ENCODE measurements around the gene SDK1. TPM values are rescaled to one million over a fixed set of nuclear protein-coding genes. Genes with fewer than 3 reads are reported as not detected.
"Not testable (repeated sequence)": the region's sequence is repeated elsewhere in the genome, so short reads cannot be mapped to it uniquely, and the experiment has no call there.

Gene SDK1
- total and polyA plus RNA-seq, 11 donors: 2.2 to 5.8 (median 3.4) TPM

DNA sequence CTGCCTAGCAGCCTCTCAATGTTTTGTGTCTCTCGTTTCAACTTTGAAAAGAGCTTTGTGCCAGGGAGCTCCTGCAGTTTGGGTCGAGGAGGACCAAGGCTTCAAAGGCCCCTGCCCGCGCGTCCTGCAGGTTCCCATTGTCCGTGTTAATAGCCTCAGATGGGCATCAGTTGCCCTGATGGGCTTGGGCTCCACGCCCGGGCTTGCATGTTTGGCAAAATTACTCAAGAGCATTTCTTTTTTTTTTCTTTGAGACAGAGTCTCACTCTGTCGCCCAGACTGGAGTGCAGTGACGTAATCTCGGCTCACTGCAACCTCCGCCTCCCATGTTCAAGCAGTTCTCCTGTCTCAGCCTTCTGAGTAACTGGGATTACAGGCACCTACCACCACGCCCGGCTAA lies 636.6 kb downstream of the SDK1 start:
- H3K4me3 ChIP-seq: no peak overlapping the region
- WGBS, 4 donors: 94 to 95% (median 95%) methylated on average over 14 of the region's 14 CpGs
- intact Hi-C loops (cut with DNase I): no loop called here
- H3K4me1 ChIP-seq: no peaks in the 10 kb centered on the region
- H3K36me3 ChIP-seq: no peaks in the 10 kb centered on the region
- H3K27ac ChIP-seq: no peak overlapping the region
- no peaks in the 10 kb centered on the region for H3K27me3 ChIP-seq
- no peak for ATAC-seq
- no peak for TF ChIP-seq POLR2A (IDR thresholded peaks at IDR 0.05)
- no peak for TF ChIP-seq CTCF (IDR thresholded peaks at IDR 0.05)
- no peak for DNase-seq
- H3K9me3 ChIP-seq: peaks cover 0 to 11% (median 0%) of the 10 kb centered on the region in 12 donors

- DNase-seq, H3K27me3 ChIP-seq, H3K36me3 ChIP-seq, ATAC-seq, H3K4me1 ChIP-seq, H3K27ac ChIP-seq, H3K4me3 ChIP-seq: not testable (repeated sequence)
- H3K9me3 ChIP-seq: peaks cover 0 to 18% (median 7%) of the 10 kb centered on the region in 12 donors
- WGBS, 4 donors: 89 to 95% (median 91%) methylated on average over 12 of the region's 12 CpGs
- intact Hi-C loops (cut with DNase I): loop anchor here in 1 of 10 donors (10.0 kb wide), 1 partner anchor 63 kb away; no protein-coding TSS in a partner anchor
Measured at GRCh38 chr7:3941706-3942105, 640.7 kb downstream of the SDK1 start.

GRCh38 chr7:3942276-3942675 lies 641.2 kb downstream of the SDK1 start:
- TF ChIP-seq CTCF (IDR thresholded peaks at IDR 0.05): no peak
- TF ChIP-seq POLR2A (IDR thresholded peaks at IDR 0.05): no peak
- H3K4me1 ChIP-seq: no peaks in the 10 kb centered on the region
- intact Hi-C loops (cut with DNase I): loop anchor here in 1 of 10 donors (10.0 kb wide), 1 partner anchor 63 kb away; no protein-coding TSS in a partner anchor
- DNase-seq (no peak), ATAC-seq (no peak)
- peaks cover 0 to 18% (median 7%) of the 10 kb centered on the region in 12 donors for H3K9me3 ChIP-seq
- no peaks in the 10 kb centered on the region for H3K36me3 ChIP-seq
- H3K27ac ChIP-seq: no peak overlapping the region
- no peak overlapping the region for H3K4me3 ChIP-seq
- H3K27me3 ChIP-seq: no peaks in the 10 kb centered on the region
- WGBS, 4 donors: 72 to 84% (median 79%) methylated on average over 4 of the region's 4 CpGs

GRCh38 chr7:3942816-3943745 lies 642.0 kb downstream of the SDK1 start:
- 86 to 90% (median 87%) methylated on average over 30 of the region's 30 CpGs for WGBS, 4 donors

More at GRCh38 chr7:3942816-3943745, 642.0 kb downstream of the SDK1 start:
- ATAC-seq (no peak), DNase-seq (no peak)
- no peak overlapping the region for H3K4me3 ChIP-seq
- peaks cover 0 to 18% (median 7%) of the 10 kb centered on the region in 12 donors for H3K9me3 ChIP-seq
- no peaks in the 10 kb centered on the region for H3K27me3 ChIP-seq
- no peaks in the 10 kb centered on the region for H3K4me1 ChIP-seq
- H3K36me3 ChIP-seq: no peaks in the 10 kb centered on the region
- H3K27ac ChIP-seq: no peak overlapping the region
- TF ChIP-seq POLR2A (IDR thresholded peaks at IDR 0.05): no peak
- TF ChIP-seq CTCF (IDR thresholded peaks at IDR 0.05): no peak
- intact Hi-C loops (cut with DNase I): loop anchor here in 1 of 10 donors (10.0 kb wide), 1 partner anchor 62 kb away; no protein-coding TSS in a partner anchor
